HCT116 (cell line): ENCODE results near the gene GATB. TPM values are rescaled to one million over a fixed set of nuclear protein-coding genes. Genes with fewer than 3 reads are reported as not detected.

Experiments used
- ATAC-seq: fragments of 200-7000 bp; cut with Tn5 transposase; 2 replicates; pipeline ENCODE4 v1.9.1; 2020; ENCODE audit warnings: mild to moderate bottlenecking, moderate library complexity
- BruUV-seq: library from RNA; stranded (reverse); fragments of 400-500 nt; replicated peaks from 2 replicates; lab custom pipeline; 2021; lab: Mats Ljungman, UMichigan
- CTCF ChIA-PET: fragments of 300-600 bp; sonication (Branson Sonifier 250); formaldehyde crosslinking; loops from one replicate; lab custom pipeline; 2021; ENCODE audit warnings: antibody characterized with exemption; lab: Charles Lee
- POLR2A ChIA-PET: fragments of 300-600, 350-600 bp; sonication (Branson Sonifier 250); formaldehyde crosslinking; loops from one replicate; lab custom pipeline; 2021; ENCODE audit warnings: antibody characterized with exemption; lab: Charles Lee
- RAD21 ChIA-PET, 2 experiments: fragments of 300-600 bp; sonication (Branson Sonifier 250); formaldehyde crosslinking; loops; one replicate each; lab custom pipeline; 2023; ENCODE audit warnings: low total read pairs in 2 of 2; ENCODE audit not compliant: uncharacterized antibody in 2 of 2, unreplicated experiment in 2 of 2, low non-redundant PET in 1 of 2; lab: Charles Lee
- DNase-seq: peaks from one replicate; pipeline ENCODE4 v3.0.0-alpha.2; 2010; ENCODE audit warnings: low read depth, low spot score
- H2AFZ ChIP-seq: fragments of 200-600 bp; shearing (Covaris generic), sonication (generic); 2 replicates; pipeline ENCODE4 v1.6.1; 2017; ENCODE audit warnings: low read depth, mixed run types, mixed read lengths, antibody characterized with exemption, low read length; ENCODE audit not compliant: poor library complexity, severe bottlenecking
- H3K27ac ChIP-seq: 2 replicates; pipeline ENCODE4 v1.5.1; 2012; ENCODE audit warnings: low read depth, low read length
- H3K27me3 ChIP-seq: fragments of 200-600 bp; sonication (generic); 2 replicates; pipeline ENCODE4 v1.6.1; 2016; ENCODE audit warnings: mixed run types, low read length, mixed read lengths; ENCODE audit not compliant: insufficient read depth
- H3K36me3 ChIP-seq, 2 experiments: fragments of 200-500 bp in 1 of 2; fragments of 200-600 bp in 1 of 2; sonication (Bioruptor generic) in 1 of 2; sonication (generic) in 1 of 2; 2 replicates each; pipeline versions ENCODE4 v1.5.1 to v1.6.1; 2014 to 2016; ENCODE audit warnings: low read length in 2 of 2, inconsistent platforms in 1 of 2, mixed read lengths in 1 of 2, mixed run types in 1 of 2; ENCODE audit not compliant: insufficient read depth in 2 of 2, control insufficient read depth in 1 of 2
- H3K4me1 ChIP-seq, 2 experiments: fragments of 200-600 bp in 1 of 2; sonication (generic) in 1 of 2; 2 replicates each; pipeline versions ENCODE4 v1.5.1 to v1.6.1; 2012 to 2017; ENCODE audit warnings: low read length in 2 of 2, inconsistent platforms in 1 of 2, mild to moderate bottlenecking in 1 of 2, mixed read lengths in 1 of 2, mixed run types in 1 of 2, moderate library complexity in 1 of 2; ENCODE audit not compliant: insufficient read depth in 2 of 2, control insufficient read depth in 1 of 2
- H3K4me2 ChIP-seq: fragments of 200-600 bp; sonication (generic); 2 replicates; pipeline ENCODE4 v1.6.1; 2017; ENCODE audit warnings: mixed run types, low read length, mixed read lengths
- H3K4me3 ChIP-seq, 2 experiments: fragments of 200-600 bp in 1 of 2; sonication (generic) in 1 of 2; replicated peaks in 1 of 2; 2 replicates each; pipeline ENCODE4 v1.5.1; 2011 to 2016; ENCODE audit warnings: low read length in 2 of 2, control low read depth in 1 of 2, low read depth in 1 of 2, mild to moderate bottlenecking in 1 of 2, mixed read lengths in 1 of 2, mixed run types in 1 of 2
- H3K79me2 ChIP-seq: fragments of 200-600 bp; sonication (generic); 2 replicates; pipeline ENCODE4 v1.6.1; 2017; ENCODE audit warnings: mild to moderate bottlenecking, mixed run types, low read length, moderate library complexity, mixed read lengths; ENCODE audit not compliant: insufficient read depth
- H3K9ac ChIP-seq: fragments of 200-600 bp; sonication (generic); 2 replicates; pipeline ENCODE4 v1.6.1; 2016; ENCODE audit warnings: low read length, mixed read lengths
- H3K9me2 ChIP-seq: fragments of 200-600 bp; sonication (generic), shearing (Covaris generic); 2 replicates; pipeline ENCODE4 v1.6.1; 2017; ENCODE audit warnings: mixed run types, mild to moderate bottlenecking, moderate library complexity; ENCODE audit not compliant: insufficient read depth
- H3K9me3 ChIP-seq, 2 experiments: fragments of 200-500 bp in 1 of 2; fragments of 200-600 bp in 1 of 2; sonication (Bioruptor generic) in 1 of 2; sonication (generic) in 1 of 2; 2 replicates each; pipeline ENCODE4 v1.6.1; 2014 to 2017; ENCODE audit warnings: low read length in 2 of 2, mixed read lengths in 2 of 2, inconsistent platforms in 1 of 2, low read depth in 1 of 2, mild to moderate bottlenecking in 1 of 2, mixed run types in 1 of 2, moderate library complexity in 1 of 2; ENCODE audit not compliant: control insufficient read depth in 1 of 2, insufficient read depth in 1 of 2
- H4K20me1 ChIP-seq: fragments of 200-600 bp; sonication (generic), shearing (Covaris generic); 2 replicates; pipeline ENCODE4 v1.6.1; 2017; ENCODE audit warnings: mixed run types, mild to moderate bottlenecking, moderate library complexity; ENCODE audit not compliant: insufficient read depth
- ATF3 ChIP-seq: IDR thresholded peaks from 2 replicates; pipeline ENCODE4 v1.6.1; 2012
- EGR1 ChIP-seq: IDR thresholded peaks from 2 replicates; pipeline ENCODE4 v1.6.1; 2012; ENCODE audit warnings: low read depth
- ELF1 ChIP-seq: IDR thresholded peaks from 2 replicates; pipeline ENCODE4 v1.6.1; 2012; ENCODE audit warnings: low read depth, borderline replicate concordance
- EZH2 ChIP-seq: fragments of 200-600 bp; sonication (generic); IDR thresholded peaks from 2 replicates; pipeline ENCODE4 v1.6.1; 2017; ENCODE audit warnings: antibody characterized with exemption, mixed run types
- EZH2phosphoT487 ChIP-seq: fragments of 200-600 bp; IDR thresholded peaks from 2 replicates; pipeline ENCODE4 v1.6.1; 2018; ENCODE audit warnings: antibody characterized with exemption, borderline replicate concordance
- FOSL1 ChIP-seq: IDR thresholded peaks from 2 replicates; pipeline ENCODE4 v1.6.1; 2012; ENCODE audit warnings: low read depth
- JUND ChIP-seq: IDR thresholded peaks from 2 replicates; pipeline ENCODE4 v1.6.1; 2012
- POLR2AphosphoS5 ChIP-seq: IDR thresholded peaks from 2 replicates; pipeline ENCODE4 v1.6.1; 2011; ENCODE audit warnings: mild to moderate bottlenecking, low read depth, low read length, moderate library complexity
- RAD21 ChIP-seq: IDR thresholded peaks from 2 replicates; pipeline ENCODE4 v1.6.1; 2012; ENCODE audit warnings: low read depth, mild to moderate bottlenecking
- REST ChIP-seq: IDR thresholded peaks from 2 replicates; pipeline ENCODE4 v1.6.1; 2012; ENCODE audit warnings: low read depth
- SP1 ChIP-seq: IDR thresholded peaks from 2 replicates; pipeline ENCODE4 v1.6.1; 2012; ENCODE audit warnings: low read depth
- SRF ChIP-seq: IDR thresholded peaks from 2 replicates; pipeline ENCODE4 v1.6.1; 2012; ENCODE audit warnings: low read depth
- TCF7L2 ChIP-seq: IDR thresholded peaks from 2 replicates; pipeline ENCODE4 v1.7.0; 2011; ENCODE audit warnings: borderline replicate concordance, inconsistent platforms; ENCODE audit not compliant: insufficient read depth, insufficient read length; ENCODE audit errors: extremely low read depth
- YY1 ChIP-seq: IDR thresholded peaks from 2 replicates; pipeline ENCODE4 v1.6.1; 2011; ENCODE audit warnings: low read length, low read depth, moderate library complexity, mild to moderate bottlenecking; ENCODE audit not compliant: insufficient replicate concordance; ENCODE audit errors: extremely low read depth
- ZFX ChIP-seq: fragments of 450-650 bp; IDR thresholded peaks from 2 replicates; pipeline ENCODE4 v1.6.1; 2017
- ZNF274 ChIP-seq: fragments of 200-500 bp; sonication (Bioruptor generic); IDR thresholded peaks from 2 replicates; pipeline ENCODE4 v1.6.1; 2014; ENCODE audit warnings: mild to moderate bottlenecking, low read depth, low read length, inconsistent platforms
- intact Hi-C: fragments of 100-400 bp; cut with micrococcal nuclease; formaldehyde crosslinking; loops from 2 replicates; pipeline ENCODE4 v1.10.0; 2022
- total RNA-seq: library from RNA; stranded (reverse); gene quantifications from one replicate; pipeline ENCODE4 v1.2.1, GENCODE V29; 2021; ENCODE audit not compliant: unreplicated experiment

GATB gene
- total RNA-seq, 1 experiment from 2014 or later, result 29.3 TPM

GRCh38 chr4:151694961-151695720 is 65.7 kb downstream of the GATB start:
- ATAC-seq (no peak), DNase-seq (no peak)
- RAD21 ChIA-PET, result no interaction called here
- Histone ChIP-seq H3K4me2 (no peak overlapping the region), H3K4me1 (no peaks in the 10 kb centered on the region), H3K9ac (no peak overlapping the region), H3K4me3 (no peak overlapping the region), H3K9me2 (no peaks in the 10 kb centered on the region), H3K27me3 (no peaks in the 10 kb centered on the region), H2AFZ (no peak overlapping the region), H4K20me1 (no peaks in the 10 kb centered on the region), H3K9me3 (no peaks in the 10 kb centered on the region), H3K79me2 (no peaks in the 10 kb centered on the region), H3K27ac (no peak overlapping the region), H3K36me3 (no peaks in the 10 kb centered on the region)
- POLR2A ChIA-PET, result no interaction called here
- BruUV-seq, result no TSS peak
- intact Hi-C loops, result no loop called here
- TF ChIP-seq ATF3 (no peak), POLR2AphosphoS5 (no peak), ZNF274 (no peak), JUND (no peak), EGR1 (no peak), TCF7L2 (no peak), SP1 (no peak), EZH2phosphoT487 (no peak)
- CTCF ChIA-PET, result no interaction called here

GRCh38 chr4:151692821-151693673 is 67.8 kb downstream of the GATB start:
- BruUV-seq, result no TSS peak
- H4K20me1 ChIP-seq, result no peaks in the 10 kb centered on the region
- no peaks in the 10 kb centered on the region for H3K4me1 ChIP-seq
- H2AFZ ChIP-seq, result no peak overlapping the region
- H3K9me3 ChIP-seq, result no peaks in the 10 kb centered on the region
- DNase-seq (no peak), ATAC-seq (no peak)
- ChIA-PET POLR2A (no interaction called here), RAD21 (no interaction called here), CTCF (no interaction called here)
- H3K79me2 ChIP-seq, result no peaks in the 10 kb centered on the region
- no peaks in the 10 kb centered on the region for H3K27me3 ChIP-seq
- no peaks in the 10 kb centered on the region for H3K36me3 ChIP-seq
- no peaks in the 10 kb centered on the region for H3K9me2 ChIP-seq
- H3K9ac ChIP-seq, result no peak overlapping the region
- intact Hi-C loops, result no loop called here
- H3K27ac ChIP-seq, result no peak overlapping the region
- H3K4me2 ChIP-seq, result no peak overlapping the region
- no peak overlapping the region for H3K4me3 ChIP-seq
- TF ChIP-seq RAD21, result no peak
- TF ChIP-seq ZNF274, result no peak
- TF ChIP-seq ZFX, result no peak
- TF ChIP-seq JUND, result no peak
- TF ChIP-seq REST, result no peak
- TF ChIP-seq EZH2, result no peak
- no peak for TF ChIP-seq FOSL1
- no peak for TF ChIP-seq SRF
- no peak for TF ChIP-seq ELF1
- TF ChIP-seq SP1, result no peak
- TF ChIP-seq YY1, result no peak
- no peak for TF ChIP-seq ATF3
